HepG2 (cell line): Measurements from ENCODE around the gene ST6GALNAC3. TPM values are rescaled to one million over a fixed set of nuclear protein-coding genes. Genes with fewer than 3 reads are reported as not detected.
A peak's percentile ranks its signal among the peaks of the same experiment; 100 is the strongest.

Source experiments
- ATAC-seq: fragments of 200-7000 bp; cut with Tn5 transposase; 3 replicates; pipeline ENCODE4 v1.9.1; 2020; ENCODE audit warnings: mild to moderate bottlenecking, moderate library complexity
- BruUV-seq: library from RNA; stranded (reverse); fragments of 400-500 nt; replicated peaks from 2 replicates; lab custom pipeline; 2021; lab: Mats Ljungman, UMichigan
- CTCF ChIA-PET: fragments of 300-600 bp; formaldehyde crosslinking; extraction: SDS; loops from one replicate; lab custom pipeline; 2021; ENCODE audit warnings: low total read pairs, inconsistent platforms, low intra/inter-chr PET ratio; lab: Yijun Ruan, JAX
- POLR2A ChIA-PET: fragments of 350-600 bp; sonication (Branson Sonifier 250); formaldehyde crosslinking; loops from one replicate; lab custom pipeline; 2020; ENCODE audit warnings: antibody characterized with exemption, inconsistent platforms; lab: Yijun Ruan, JAX
- DNase-seq: peaks from one replicate; pipeline ENCODE4 v3.0.0-alpha.2; 2015; ENCODE audit warnings: low spot score
- FAIRE-seq: peaks from 3 replicates; lab custom pipeline; 2011; peaks lifted over from hg19 to GRCh38; lab: Jason Lieb, UNC
- H2AFZ ChIP-seq: one replicate; pipeline ENCODE4 v1.6.1; 2011; ENCODE audit warnings: low read length, inconsistent platforms
- H3K27ac ChIP-seq: fragments of 300-600 bp; 3 replicates; pipeline ENCODE4 v1.8.0; 2011; ENCODE audit warnings: mixed run types, mild to moderate bottlenecking, mixed read lengths, low read length, inconsistent platforms; ENCODE audit not compliant: insufficient read depth; ENCODE audit errors: extremely low read length
- H3K27me3 ChIP-seq, 2 experiments: fragments of 200-600 bp in 1 of 2; 2 replicates in 1 of 2; 3 replicates in 1 of 2; pipeline versions ENCODE4 v1.6.0 to v1.8.0; 2011; ENCODE audit warnings: low read length in 2 of 2, mild to moderate bottlenecking in 2 of 2, moderate library complexity in 2 of 2, inconsistent platforms in 1 of 2; ENCODE audit not compliant: insufficient read depth in 2 of 2, control insufficient read depth in 1 of 2
- H3K36me3 ChIP-seq, 2 experiments: fragments of 200-600 bp in 1 of 2; replicated peaks in 1 of 2; 2 replicates in 1 of 2; 3 replicates in 1 of 2; pipeline versions ENCODE4 v1.5.1 to v1.8.0; 2011; ENCODE audit warnings: low read length in 2 of 2, inconsistent platforms in 1 of 2; ENCODE audit not compliant: insufficient read depth in 2 of 2, control insufficient read depth in 1 of 2
- H3K4me1 ChIP-seq: 2 replicates; pipeline ENCODE4 v1.5.1; 2012; ENCODE audit warnings: low read length, inconsistent platforms; ENCODE audit not compliant: insufficient read depth
- H3K4me2 ChIP-seq: 2 replicates; pipeline ENCODE4 v1.6.0; 2011; ENCODE audit warnings: low read depth, low read length, inconsistent platforms
- H3K4me3 ChIP-seq, 3 experiments: fragments of 200-600 bp in 1 of 3; sonication (generic), shearing (Covaris generic) in 1 of 3; replicated peaks in 1 of 3; 2 replicates each; pipeline ENCODE4 v1.5.1; 2011 to 2016; ENCODE audit warnings: low read length in 3 of 3, inconsistent platforms in 2 of 3, low read depth in 2 of 3, mild to moderate bottlenecking in 2 of 3, control low read depth in 1 of 3, mixed read lengths in 1 of 3; ENCODE audit not compliant: insufficient read depth in 1 of 3
- H3K79me2 ChIP-seq: one replicate; pipeline ENCODE4 v1.6.1; 2011; ENCODE audit warnings: low read length, inconsistent platforms; ENCODE audit not compliant: insufficient read depth
- H3K9ac ChIP-seq: 2 replicates; pipeline ENCODE4 v1.6.0; 2011; ENCODE audit warnings: mild to moderate bottlenecking, low read depth, low read length, inconsistent platforms; ENCODE audit not compliant: insufficient read depth
- H3K9me3 ChIP-seq: 2 replicates; pipeline ENCODE4 v1.5.1; 2012; ENCODE audit warnings: mild to moderate bottlenecking, low read length
- H4K20me1 ChIP-seq: 2 replicates; pipeline ENCODE4 v1.6.0; 2011; ENCODE audit warnings: inconsistent platforms, mild to moderate bottlenecking, low read length, moderate library complexity; ENCODE audit not compliant: insufficient read depth
- ARID4A ChIP-seq: sonication (generic); formaldehyde crosslinking; IDR thresholded peaks from 2 replicates; pipeline ENCODE4 v1.5.0; 2020; ENCODE audit warnings: mild to moderate bottlenecking, missing genetic modification reagents, borderline replicate concordance
- ATF7 ChIP-seq, 2 experiments: fragments of 450-650 bp in 1 of 2; sonication (generic) in 1 of 2; formaldehyde crosslinking in 1 of 2; IDR thresholded peaks; 2 replicates each; pipeline versions ENCODE4 v1.4.0 to v1.6.1; 2016 to 2020; ENCODE audit warnings: antibody characterized with exemption in 1 of 2, mild to moderate bottlenecking in 1 of 2, missing genetic modification reagents in 1 of 2
- CEBPZ ChIP-seq: IDR thresholded peaks from 2 replicates; pipeline ENCODE4 v1.6.1; 2012; ENCODE audit warnings: low read length, improper control_type of control experiment
- FOXO4 ChIP-seq: sonication (generic); formaldehyde crosslinking; conservative IDR thresholded peaks from 2 replicates; pipeline ENCODE4 v1.8.1; 2023; ENCODE audit warnings: missing genetic modification reagents
- KLF6 ChIP-seq: IDR thresholded peaks from 2 replicates; pipeline ENCODE4 v1.8.0; 2016; ENCODE audit warnings: missing biosample characterization, missing genetic modification reagents
- MTF1 ChIP-seq: sonication (generic); formaldehyde crosslinking; IDR thresholded peaks from 2 replicates; pipeline ENCODE4 v1.5.0; 2020; ENCODE audit warnings: missing genetic modification reagents
- TARDBP ChIP-seq: sonication (generic); formaldehyde crosslinking; IDR thresholded peaks from 2 replicates; pipeline ENCODE4 v1.8.0; 2022; ENCODE audit warnings: mild to moderate bottlenecking, missing genetic modification reagents
- ZFP37 ChIP-seq: sonication (generic); formaldehyde crosslinking; IDR thresholded peaks from 2 replicates; pipeline ENCODE4 v1.4.0; 2020; ENCODE audit warnings: missing genetic modification reagents, borderline replicate concordance
- ZNF20 ChIP-seq: sonication (generic); formaldehyde crosslinking; IDR thresholded peaks from 2 replicates; pipeline ENCODE4 v1.4.0; 2020; ENCODE audit warnings: mild to moderate bottlenecking, moderate library complexity, missing genetic modification reagents
- ZNF430 ChIP-seq: sonication (generic); formaldehyde crosslinking; IDR thresholded peaks from 2 replicates; pipeline ENCODE4 v1.9.0; 2021; ENCODE audit warnings: mild to moderate bottlenecking, missing genetic modification reagents
- WGBS: methylation state at CpG from one replicate; pipeline ENCODE4 v1.1.6; 2017; ENCODE audit warnings: low lambda C conversion rate; 5-methylcytosine and 5-hydroxymethylcytosine counted together
- in situ Hi-C: cut with HindIII; loops from 2 replicates; pipeline ENCODE4 v1.10.0; 2017; ENCODE audit warnings: low pct_unique_long_range_greater_than_20kb; ENCODE audit not compliant: extremely low pct_ligation_motif_present
- intact Hi-C: fragments of 100-400 bp; cut with micrococcal nuclease; formaldehyde crosslinking; loops from one replicate; pipeline ENCODE4 v1.10.0; 2022; ENCODE audit not compliant: unreplicated experiment
- polyA plus RNA-seq, 8 experiments: library from polyadenylated mRNA; depleted of rRNA in 3 of 8; stranded (reverse) in 7 of 8; unstranded in 1 of 8; fragments of >200 nt; fragmentation: Illumina TruSeq in 4 of 8; extraction: Trizol in 4 of 8; gene quantifications; 2 replicates each; pipeline versions ENCODE4 v1.2.1 to v1.2.3, GENCODE V29; 2011 to 2016; ENCODE audit warnings: low read depth in 4 of 8, missing spikeins in 1 of 8, mixed read lengths in 1 of 8; ENCODE audit not compliant: insufficient read depth in 1 of 8
- total RNA-seq, 5 experiments: library from RNA; depleted of rRNA; stranded (reverse); fragments of >200 nt; fragmentation: Illumina TruSeq; extraction: Trizol; gene quantifications; 2 replicates each; pipeline ENCODE4 v1.2.3, GENCODE V29; 2016; ENCODE audit warnings: low read depth in 1 of 5

ST6GALNAC3 gene
- total and polyA plus RNA-seq, 2 of the 13 experiments (the other 11 are each of a cell fraction or from before 2014, with no cell fraction given): not detected

- DNase-seq: no peak
- H3K79me2 ChIP-seq: no peaks in the 10 kb centered on the region
- FAIRE-seq: no peak
- H4K20me1 ChIP-seq: no peaks in the 10 kb centered on the region
- no peak overlapping the region for H3K4me3 ChIP-seq
- no peak overlapping the region for H3K27ac ChIP-seq
- BruUV-seq: no TSS peak
- POLR2A ChIA-PET: no interaction called here
- in situ Hi-C loops: no loop called here
- no peak overlapping the region for H2AFZ ChIP-seq
- ATAC-seq: no peak
- TF ChIP-seq ZFP37 (CRISPR knock-in tag) (no peak), ATF7 (IDR thresholded peaks at IDR 0.05) (0 out of 2 replicates have a peak, but pooled peaks have one; percentile 13), ATF7 (CRISPR knock-in tag; IDR thresholded peaks at IDR 0.05) (no peak)
- TF ChIP-seq, all 625 proteins: peak for 1
- no peak overlapping the region for H3K4me2 ChIP-seq
- intact Hi-C loops: no loop called here
- CTCF ChIA-PET: no interaction called here
- no peaks in the 10 kb centered on the region for H3K36me3 ChIP-seq
- H3K9me3 ChIP-seq: no peaks in the 10 kb centered on the region
- no peak overlapping the region for H3K9ac ChIP-seq
- H3K4me1 ChIP-seq: no peaks in the 10 kb centered on the region
- no peaks in the 10 kb centered on the region for H3K27me3 ChIP-seq
Observed at GRCh38 chr1:76113446-76113845, 38.9 kb downstream of the ST6GALNAC3 start.

GRCh38 chr1:76115171-76115570 is 40.6 kb downstream of the ST6GALNAC3 start:
- CTCF ChIA-PET: no interaction called here
- FAIRE-seq: no peak
- no peak for TF ChIP-seq ARID4A
- no peak for TF ChIP-seq ZNF20 (CRISPR knock-in tag)
- TF ChIP-seq TARDBP (CRISPR knock-in tag): no peak
- TF ChIP-seq MTF1 (CRISPR knock-in tag): no peak
- TF ChIP-seq ZNF430 (CRISPR knock-in tag): no peak
- no peak for TF ChIP-seq FOXO4 (CRISPR knock-in tag)
- no peak for TF ChIP-seq CEBPZ
- TF ChIP-seq KLF6: no peak

More at GRCh38 chr1:76115171-76115570, 40.6 kb downstream of the ST6GALNAC3 start:
- H3K36me3 ChIP-seq: no peaks in the 10 kb centered on the region
- ATAC-seq: no peak
- 20% methylated on average over 2 of the region's 2 CpGs for WGBS
- H4K20me1 ChIP-seq: no peaks in the 10 kb centered on the region
- no peak overlapping the region for H3K4me2 ChIP-seq
- POLR2A ChIA-PET: no interaction called here
- intact Hi-C loops: no loop called here
- no peak overlapping the region for H2AFZ ChIP-seq
- no peaks in the 10 kb centered on the region for H3K27me3 ChIP-seq
- no peak for DNase-seq
- no peaks in the 10 kb centered on the region for H3K9me3 ChIP-seq
- BruUV-seq: no TSS peak
- in situ Hi-C loops: no loop called here
- no peak overlapping the region for H3K27ac ChIP-seq
- no peak overlapping the region for H3K4me3 ChIP-seq
- H3K79me2 ChIP-seq: no peaks in the 10 kb centered on the region
- H3K9ac ChIP-seq: no peak overlapping the region
- H3K4me1 ChIP-seq: no peaks in the 10 kb centered on the region
